Activated T-cell treated with anti-CD3 and anti-CD28 coated beads, Interleukin-2, amount 50 U/mL, for 1 hour (primary cell): ENCODE results near the gene RHOA.

Experiments
- DNase-seq: peaks from one replicate; pipeline ENCODE4 v3.0.0-alpha.2; 2020

Gene RHOA

GRCh38 chr3:49411968-49412631, at the start of gene RHOA, which contains the start of gene TCTA:
Gene RHOA, minus strand, starts transcription at chr3:49411976. Its CDS starts 36,387 bp downstream, at chr3:49375589.
Gene TCTA, plus strand, starts transcription at chr3:49412423. Its CDS starts 4 bp downstream, at chr3:49412427.
- DNase-seq, result peak; percentile 97

GRCh38 chr3:49460956-49461355, 49.2 kb upstream of the RHOA start:
- DNase-seq, result no peak

GRCh38 chr3:49460188-49460890, 48.6 kb upstream of the RHOA start:
- no peak for DNase-seq

GRCh38 chr3:49456466-49456865, 44.7 kb upstream of the RHOA start:
- no peak for DNase-seq

GRCh38 chr3:49454898-49455681, 43.3 kb upstream of the RHOA start:
- DNase-seq, result no peak

GRCh38 chr3:49454458-49454857, 42.7 kb upstream of the RHOA start:
- DNase-seq, result no peak

GRCh38 chr3:49453621-49454020, 41.8 kb upstream of the RHOA start:
- no peak for DNase-seq

GRCh38 chr3:49445391-49445790, 33.6 kb upstream of the RHOA start:
- DNase-seq, result no peak

- DNase-seq, result no peak
Observed at GRCh38 chr3:49434731-49435130, 23.0 kb upstream of the RHOA start.

GRCh38 chr3:49428752-49429080, 16.9 kb upstream of the RHOA start:
- no peak for DNase-seq

GRCh38 chr3:49427586-49427985, 15.8 kb upstream of the RHOA start:
- no peak for DNase-seq

- DNase-seq, result no peak
Observed at GRCh38 chr3:49424816-49425215, 13.0 kb upstream of the RHOA start.

GRCh38 chr3:49422379-49423248, 10.8 kb upstream of the RHOA start, which contains the start of gene AMT:
Gene AMT, minus strand, starts transcription at chr3:49422473. Its CDS starts 23 bp downstream, at chr3:49422450.
- no peak for DNase-seq

GRCh38 chr3:49421890-49422378, 10.2 kb upstream of the RHOA start:
- DNase-seq, result no peak

GRCh38 chr3:49417516-49418120, 5.8 kb upstream of the RHOA start:
- DNase-seq, result no peak

- no peak for DNase-seq
Observed at GRCh38 chr3:49416867-49417266, 5.1 kb upstream of the RHOA start.

GRCh38 chr3:49415931-49416601, 4.3 kb upstream of the RHOA start:
- DNase-seq, result peak; percentile 64

GRCh38 chr3:49414753-49415152, 3.0 kb upstream of the RHOA start:
- no peak for DNase-seq

- DNase-seq, result no peak
Observed at GRCh38 chr3:49413338-49413734, 1.6 kb upstream of the RHOA start.

GRCh38 chr3:49412632-49413337, 1.0 kb upstream of the RHOA start:
- DNase-seq, result no peak

- DNase-seq, result no peak
Observed at GRCh38 chr3:49411535-49411967, 225 bp downstream of the RHOA start.
